GM23338 (cell line): ENCODE results near the gene PIGU. TPM values are rescaled to one million over a fixed set of nuclear protein-coding genes. Genes with fewer than 3 reads are reported as not detected.

Experiments used
- ATAC-seq: fragments of 200-7000 bp; cut with Tn5 transposase; 3 replicates; pipeline ENCODE4 v1.9.1; 2020
- DNase-seq: peaks from one replicate; pipeline ENCODE4 v3.0.0-alpha.2; 2015; ENCODE audit warnings: low spot score
- H2AFZ ChIP-seq: fragments of 200-600 bp; sonication (generic); 2 replicates; pipeline ENCODE4 v1.8.0; 2016; ENCODE audit warnings: antibody characterized with exemption, mild to moderate bottlenecking, moderate library complexity
- H3F3A ChIP-seq: fragments of 200-600 bp; sonication (generic); replicated peaks from 2 replicates; pipeline ENCODE4 v1.8.0; 2017; ENCODE audit warnings: antibody characterized with exemption, mixed run types, low read depth
- H3K27ac ChIP-seq: fragments of 200-600 bp; sonication (generic); 2 replicates; pipeline ENCODE4 v1.6.1; 2016; ENCODE audit warnings: low read depth
- H3K27me3 ChIP-seq: fragments of 200-600 bp; sonication (generic); 2 replicates; pipeline ENCODE4 v1.8.0; 2016; ENCODE audit warnings: mild to moderate bottlenecking, mixed run types, moderate library complexity; ENCODE audit not compliant: insufficient read depth
- H3K36me3 ChIP-seq: fragments of 200-600 bp; sonication (generic); 2 replicates; pipeline ENCODE4 v1.8.0; 2016; ENCODE audit warnings: mild to moderate bottlenecking; ENCODE audit not compliant: insufficient read depth
- H3K4me1 ChIP-seq: fragments of 200-600 bp; sonication (generic); 2 replicates; pipeline ENCODE4 v1.8.0; 2016; ENCODE audit warnings: mild to moderate bottlenecking, moderate library complexity; ENCODE audit not compliant: insufficient read depth
- H3K4me2 ChIP-seq: fragments of 200-600 bp; sonication (generic); 2 replicates; pipeline ENCODE4 v1.7.1; 2017; ENCODE audit warnings: mixed run types
- H3K4me3 ChIP-seq: fragments of 200-600 bp; sonication (generic); 2 replicates; pipeline ENCODE4 v1.6.1; 2016; ENCODE audit warnings: mixed run types
- H3K79me2 ChIP-seq: fragments of 200-600 bp; sonication (generic); replicated peaks from 2 replicates; pipeline ENCODE4 v1.8.0; 2017; ENCODE audit warnings: mild to moderate bottlenecking; ENCODE audit not compliant: insufficient read depth
- H3K9me2 ChIP-seq: fragments of 200-600 bp; sonication (generic); 2 replicates; pipeline ENCODE4 v1.8.0; 2017; ENCODE audit not compliant: insufficient read depth
- H4K20me1 ChIP-seq: fragments of 200-600 bp; sonication (generic); replicated peaks from 2 replicates; pipeline ENCODE4 v1.8.0; 2017; ENCODE audit warnings: mild to moderate bottlenecking; ENCODE audit not compliant: insufficient read depth
- H3K27ac Mint-ChIP-seq: 2 replicates; pipeline ENCODE4 v1.8.0; 2020; ENCODE audit warnings: inconsistent platforms, mild to moderate bottlenecking, moderate library complexity, mixed read lengths
- H3K27me3 Mint-ChIP-seq: 3 replicates; pipeline ENCODE4 v1.8.0; 2022; ENCODE audit warnings: low read depth, mild to moderate bottlenecking, moderate library complexity, mixed read lengths, inconsistent platforms; ENCODE audit not compliant: insufficient read depth, poor library complexity
- H3K36me3 Mint-ChIP-seq: 3 replicates; pipeline ENCODE4 v1.8.0; 2021; ENCODE audit warnings: low read depth, mild to moderate bottlenecking, inconsistent platforms, moderate library complexity, mixed read lengths
- H3K4me1 Mint-ChIP-seq: 3 replicates; pipeline ENCODE4 v1.8.0; 2020; ENCODE audit warnings: mild to moderate bottlenecking, inconsistent platforms, mixed read lengths
- H3K4me3 Mint-ChIP-seq: 3 replicates; pipeline ENCODE4 v1.8.0; 2021; ENCODE audit warnings: moderate library complexity, mild to moderate bottlenecking, inconsistent platforms, mixed read lengths
- H3K9me3 Mint-ChIP-seq: 3 replicates; pipeline ENCODE4 v1.8.0; 2020; ENCODE audit warnings: moderate library complexity, mild to moderate bottlenecking, inconsistent platforms, mixed read lengths
- CREB1 ChIP-seq: fragments of 250-450 bp; sonication (Bioruptor Pico); IDR thresholded peaks from 2 replicates; pipeline ENCODE4 v1.5.0; 2020; ENCODE audit warnings: low read depth, mild to moderate bottlenecking, moderate library complexity
- EZH2 ChIP-seq: fragments of 200-600 bp; sonication (generic); IDR thresholded peaks from one replicate; pipeline ENCODE4 v1.8.0; 2017; ENCODE audit warnings: antibody characterized with exemption, mild to moderate bottlenecking, low read depth; ENCODE audit not compliant: unreplicated experiment
- EZH2phosphoT487 ChIP-seq: fragments of 200-600 bp; sonication (generic); IDR thresholded peaks from one replicate; pipeline ENCODE4 v1.8.1; 2018; ENCODE audit warnings: antibody characterized with exemption; ENCODE audit not compliant: unreplicated experiment
- JUNB ChIP-seq: IDR thresholded peaks from one replicate; pipeline ENCODE4 v1.6.1; 2016; ENCODE audit warnings: antibody characterized with exemption; ENCODE audit not compliant: unreplicated experiment
- NANOG ChIP-seq: IDR thresholded peaks from 2 replicates; pipeline ENCODE4 v1.6.1; 2016; ENCODE audit warnings: antibody characterized with exemption, borderline replicate concordance
- POLR2AphosphoS5 ChIP-seq: IDR thresholded peaks from 2 replicates; pipeline ENCODE4 v1.6.1; 2016; ENCODE audit warnings: antibody characterized with exemption, low read depth
- STAT1 ChIP-seq: IDR thresholded peaks from one replicate; pipeline ENCODE4 v1.6.1; 2016; ENCODE audit warnings: antibody characterized with exemption; ENCODE audit not compliant: unreplicated experiment
- ZNF331 ChIP-seq: fragments of 250-450 bp; sonication (Bioruptor Pico); IDR thresholded peaks from 2 replicates; pipeline ENCODE4 v1.5.0; 2020; ENCODE audit warnings: low read depth, mild to moderate bottlenecking, moderate library complexity
- polyA plus RNA-seq: library from polyadenylated mRNA; unstranded; fragments of >200 nt; fragmentation: Nextera tagmentation; extraction: Ambion mirVana; gene quantifications from 2 replicates; pipeline ENCODE4 v1.2.1, GENCODE V29; 2016
- total RNA-seq: library from RNA; depleted of rRNA; stranded (reverse); fragments of >200 nt; shearing (Covaris generic); gene quantifications from 2 replicates; pipeline ENCODE4 v1.2.3, GENCODE V29; 2014
- TF ChIP-seq, protein P1 (sequence below): IDR thresholded peaks from one replicate; pipeline ENCODE4 v1.6.1; 2018; ENCODE audit warnings: antibody characterized with exemption; ENCODE audit not compliant: unreplicated experiment
- TF ChIP-seq, protein P2 (sequence below), 2 experiments: fragments of 200-600 bp in 1 of 2; sonication (generic) in 1 of 2; conservative IDR thresholded peaks; 2 replicates each; pipeline versions ENCODE4 v1.5.1 to v1.6.1; 2016 to 2017; ENCODE audit warnings: antibody characterized with exemption in 2 of 2, low read depth in 2 of 2, mild to moderate bottlenecking in 2 of 2, moderate library complexity in 1 of 2
- TF ChIP-seq, protein P3 (sequence below): fragments of 250-450 bp; sonication (Bioruptor Pico); IDR thresholded peaks from 2 replicates; pipeline ENCODE4 v1.5.0; 2020; ENCODE audit warnings: mild to moderate bottlenecking, moderate library complexity

PIGU gene
- total and polyA plus RNA-seq, 2 experiments from 2014 or later: 24.3 to 28.9 TPM

DNA sequence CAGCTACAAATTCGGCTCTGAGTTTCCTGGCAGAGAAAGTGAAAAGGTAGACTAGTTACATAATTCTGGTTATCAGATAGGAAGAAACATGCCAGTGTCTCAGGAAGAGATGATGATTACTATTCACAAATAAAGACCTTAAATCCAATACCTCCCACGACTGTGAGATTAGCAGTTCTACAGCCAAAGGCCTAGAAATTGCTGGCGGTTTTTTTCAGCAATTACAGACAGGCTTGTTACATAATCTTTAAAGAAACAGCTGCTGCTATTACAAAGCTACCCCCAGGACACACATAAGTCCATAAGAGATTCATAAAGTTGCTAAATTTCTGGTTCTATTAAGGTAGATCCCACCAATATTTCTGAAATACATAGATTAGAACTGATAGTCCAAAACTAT, 40.2 kb downstream of the PIGU start (continued):
- TF ChIP-seq, protein P1, sequence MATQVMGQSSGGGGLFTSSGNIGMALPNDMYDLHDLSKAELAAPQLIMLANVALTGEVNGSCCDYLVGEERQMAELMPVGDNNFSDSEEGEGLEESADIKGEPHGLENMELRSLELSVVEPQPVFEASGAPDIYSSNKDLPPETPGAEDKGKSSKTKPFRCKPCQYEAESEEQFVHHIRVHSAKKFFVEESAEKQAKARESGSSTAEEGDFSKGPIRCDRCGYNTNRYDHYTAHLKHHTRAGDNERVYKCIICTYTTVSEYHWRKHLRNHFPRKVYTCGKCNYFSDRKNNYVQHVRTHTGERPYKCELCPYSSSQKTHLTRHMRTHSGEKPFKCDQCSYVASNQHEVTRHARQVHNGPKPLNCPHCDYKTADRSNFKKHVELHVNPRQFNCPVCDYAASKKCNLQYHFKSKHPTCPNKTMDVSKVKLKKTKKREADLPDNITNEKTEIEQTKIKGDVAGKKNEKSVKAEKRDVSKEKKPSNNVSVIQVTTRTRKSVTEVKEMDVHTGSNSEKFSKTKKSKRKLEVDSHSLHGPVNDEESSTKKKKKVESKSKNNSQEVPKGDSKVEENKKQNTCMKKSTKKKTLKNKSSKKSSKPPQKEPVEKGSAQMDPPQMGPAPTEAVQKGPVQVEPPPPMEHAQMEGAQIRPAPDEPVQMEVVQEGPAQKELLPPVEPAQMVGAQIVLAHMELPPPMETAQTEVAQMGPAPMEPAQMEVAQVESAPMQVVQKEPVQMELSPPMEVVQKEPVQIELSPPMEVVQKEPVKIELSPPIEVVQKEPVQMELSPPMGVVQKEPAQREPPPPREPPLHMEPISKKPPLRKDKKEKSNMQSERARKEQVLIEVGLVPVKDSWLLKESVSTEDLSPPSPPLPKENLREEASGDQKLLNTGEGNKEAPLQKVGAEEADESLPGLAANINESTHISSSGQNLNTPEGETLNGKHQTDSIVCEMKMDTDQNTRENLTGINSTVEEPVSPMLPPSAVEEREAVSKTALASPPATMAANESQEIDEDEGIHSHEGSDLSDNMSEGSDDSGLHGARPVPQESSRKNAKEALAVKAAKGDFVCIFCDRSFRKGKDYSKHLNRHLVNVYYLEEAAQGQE: no peak
- TF ChIP-seq POLR2AphosphoS5 (no peak), EZH2phosphoT487 (no peak), ZNF331 (CRISPR knock-in tag) (no peak), CREB1 (CRISPR knock-in tag) (no peak), JUNB (no peak), NANOG (no peak)

DNA sequence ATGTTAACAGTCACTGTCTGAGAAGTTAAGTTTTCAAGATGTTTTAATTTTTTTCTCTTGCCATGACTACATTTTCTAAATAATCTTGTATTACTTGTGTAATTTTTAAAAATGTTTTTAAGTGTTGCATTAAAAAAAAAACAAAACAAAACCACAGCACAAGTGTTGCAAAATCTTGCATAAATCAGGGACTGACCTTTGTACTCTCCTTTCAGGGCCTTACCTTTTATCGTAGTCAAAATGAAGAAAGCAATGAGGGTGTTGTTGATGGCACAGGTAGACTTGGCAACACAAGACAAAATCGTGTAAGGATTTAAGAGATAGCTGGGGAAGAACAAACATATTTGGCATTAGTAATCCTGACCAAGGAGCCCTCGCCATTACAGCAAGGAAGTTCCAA, 42.5 kb downstream of the PIGU start:
- no peak overlapping the region for H3K4me3 Mint-ChIP-seq
- Histone ChIP-seq H3K27ac (no peak overlapping the region), H3K9me2 (no peaks in the 10 kb centered on the region), H3K4me1 (no peaks in the 10 kb centered on the region), H3K4me2 (no peak overlapping the region), H3K27me3 (no peaks in the 10 kb centered on the region), H3K4me3 (no peak overlapping the region), H3K79me2 (no peaks in the 10 kb centered on the region), H3K36me3 (no peaks in the 10 kb centered on the region; the same call in 1 of the 2 replicates), H2AFZ (no peak overlapping the region), H4K20me1 (no peaks in the 10 kb centered on the region; the same call in 1 of the 2 replicates), H3F3A (no peaks in the 10 kb centered on the region)
- no peaks in the 10 kb centered on the region for H3K27me3 Mint-ChIP-seq
- H3K4me1 Mint-ChIP-seq: no peaks in the 10 kb centered on the region
- H3K27ac Mint-ChIP-seq: no peak overlapping the region
- H3K9me3 Mint-ChIP-seq: no peaks in the 10 kb centered on the region
- H3K36me3 Mint-ChIP-seq: peaks cover 27% of the 10 kb centered on the region; the same call in 2 of the 3 replicates
- no peak for DNase-seq
- ATAC-seq: no peak
- TF ChIP-seq STAT1: no peak
- TF ChIP-seq EZH2: no peak
- TF ChIP-seq, protein P2, sequence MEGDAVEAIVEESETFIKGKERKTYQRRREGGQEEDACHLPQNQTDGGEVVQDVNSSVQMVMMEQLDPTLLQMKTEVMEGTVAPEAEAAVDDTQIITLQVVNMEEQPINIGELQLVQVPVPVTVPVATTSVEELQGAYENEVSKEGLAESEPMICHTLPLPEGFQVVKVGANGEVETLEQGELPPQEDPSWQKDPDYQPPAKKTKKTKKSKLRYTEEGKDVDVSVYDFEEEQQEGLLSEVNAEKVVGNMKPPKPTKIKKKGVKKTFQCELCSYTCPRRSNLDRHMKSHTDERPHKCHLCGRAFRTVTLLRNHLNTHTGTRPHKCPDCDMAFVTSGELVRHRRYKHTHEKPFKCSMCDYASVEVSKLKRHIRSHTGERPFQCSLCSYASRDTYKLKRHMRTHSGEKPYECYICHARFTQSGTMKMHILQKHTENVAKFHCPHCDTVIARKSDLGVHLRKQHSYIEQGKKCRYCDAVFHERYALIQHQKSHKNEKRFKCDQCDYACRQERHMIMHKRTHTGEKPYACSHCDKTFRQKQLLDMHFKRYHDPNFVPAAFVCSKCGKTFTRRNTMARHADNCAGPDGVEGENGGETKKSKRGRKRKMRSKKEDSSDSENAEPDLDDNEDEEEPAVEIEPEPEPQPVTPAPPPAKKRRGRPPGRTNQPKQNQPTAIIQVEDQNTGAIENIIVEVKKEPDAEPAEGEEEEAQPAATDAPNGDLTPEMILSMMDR (conservative IDR thresholded peaks at IDR 0.05; ENCODE audit: low read depth in 2 of 2): no peak
- no peak for TF ChIP-seq ZNF331 (CRISPR knock-in tag)
- no peak for TF ChIP-seq JUNB
- TF ChIP-seq NANOG: no peak
- TF ChIP-seq, protein P3, sequence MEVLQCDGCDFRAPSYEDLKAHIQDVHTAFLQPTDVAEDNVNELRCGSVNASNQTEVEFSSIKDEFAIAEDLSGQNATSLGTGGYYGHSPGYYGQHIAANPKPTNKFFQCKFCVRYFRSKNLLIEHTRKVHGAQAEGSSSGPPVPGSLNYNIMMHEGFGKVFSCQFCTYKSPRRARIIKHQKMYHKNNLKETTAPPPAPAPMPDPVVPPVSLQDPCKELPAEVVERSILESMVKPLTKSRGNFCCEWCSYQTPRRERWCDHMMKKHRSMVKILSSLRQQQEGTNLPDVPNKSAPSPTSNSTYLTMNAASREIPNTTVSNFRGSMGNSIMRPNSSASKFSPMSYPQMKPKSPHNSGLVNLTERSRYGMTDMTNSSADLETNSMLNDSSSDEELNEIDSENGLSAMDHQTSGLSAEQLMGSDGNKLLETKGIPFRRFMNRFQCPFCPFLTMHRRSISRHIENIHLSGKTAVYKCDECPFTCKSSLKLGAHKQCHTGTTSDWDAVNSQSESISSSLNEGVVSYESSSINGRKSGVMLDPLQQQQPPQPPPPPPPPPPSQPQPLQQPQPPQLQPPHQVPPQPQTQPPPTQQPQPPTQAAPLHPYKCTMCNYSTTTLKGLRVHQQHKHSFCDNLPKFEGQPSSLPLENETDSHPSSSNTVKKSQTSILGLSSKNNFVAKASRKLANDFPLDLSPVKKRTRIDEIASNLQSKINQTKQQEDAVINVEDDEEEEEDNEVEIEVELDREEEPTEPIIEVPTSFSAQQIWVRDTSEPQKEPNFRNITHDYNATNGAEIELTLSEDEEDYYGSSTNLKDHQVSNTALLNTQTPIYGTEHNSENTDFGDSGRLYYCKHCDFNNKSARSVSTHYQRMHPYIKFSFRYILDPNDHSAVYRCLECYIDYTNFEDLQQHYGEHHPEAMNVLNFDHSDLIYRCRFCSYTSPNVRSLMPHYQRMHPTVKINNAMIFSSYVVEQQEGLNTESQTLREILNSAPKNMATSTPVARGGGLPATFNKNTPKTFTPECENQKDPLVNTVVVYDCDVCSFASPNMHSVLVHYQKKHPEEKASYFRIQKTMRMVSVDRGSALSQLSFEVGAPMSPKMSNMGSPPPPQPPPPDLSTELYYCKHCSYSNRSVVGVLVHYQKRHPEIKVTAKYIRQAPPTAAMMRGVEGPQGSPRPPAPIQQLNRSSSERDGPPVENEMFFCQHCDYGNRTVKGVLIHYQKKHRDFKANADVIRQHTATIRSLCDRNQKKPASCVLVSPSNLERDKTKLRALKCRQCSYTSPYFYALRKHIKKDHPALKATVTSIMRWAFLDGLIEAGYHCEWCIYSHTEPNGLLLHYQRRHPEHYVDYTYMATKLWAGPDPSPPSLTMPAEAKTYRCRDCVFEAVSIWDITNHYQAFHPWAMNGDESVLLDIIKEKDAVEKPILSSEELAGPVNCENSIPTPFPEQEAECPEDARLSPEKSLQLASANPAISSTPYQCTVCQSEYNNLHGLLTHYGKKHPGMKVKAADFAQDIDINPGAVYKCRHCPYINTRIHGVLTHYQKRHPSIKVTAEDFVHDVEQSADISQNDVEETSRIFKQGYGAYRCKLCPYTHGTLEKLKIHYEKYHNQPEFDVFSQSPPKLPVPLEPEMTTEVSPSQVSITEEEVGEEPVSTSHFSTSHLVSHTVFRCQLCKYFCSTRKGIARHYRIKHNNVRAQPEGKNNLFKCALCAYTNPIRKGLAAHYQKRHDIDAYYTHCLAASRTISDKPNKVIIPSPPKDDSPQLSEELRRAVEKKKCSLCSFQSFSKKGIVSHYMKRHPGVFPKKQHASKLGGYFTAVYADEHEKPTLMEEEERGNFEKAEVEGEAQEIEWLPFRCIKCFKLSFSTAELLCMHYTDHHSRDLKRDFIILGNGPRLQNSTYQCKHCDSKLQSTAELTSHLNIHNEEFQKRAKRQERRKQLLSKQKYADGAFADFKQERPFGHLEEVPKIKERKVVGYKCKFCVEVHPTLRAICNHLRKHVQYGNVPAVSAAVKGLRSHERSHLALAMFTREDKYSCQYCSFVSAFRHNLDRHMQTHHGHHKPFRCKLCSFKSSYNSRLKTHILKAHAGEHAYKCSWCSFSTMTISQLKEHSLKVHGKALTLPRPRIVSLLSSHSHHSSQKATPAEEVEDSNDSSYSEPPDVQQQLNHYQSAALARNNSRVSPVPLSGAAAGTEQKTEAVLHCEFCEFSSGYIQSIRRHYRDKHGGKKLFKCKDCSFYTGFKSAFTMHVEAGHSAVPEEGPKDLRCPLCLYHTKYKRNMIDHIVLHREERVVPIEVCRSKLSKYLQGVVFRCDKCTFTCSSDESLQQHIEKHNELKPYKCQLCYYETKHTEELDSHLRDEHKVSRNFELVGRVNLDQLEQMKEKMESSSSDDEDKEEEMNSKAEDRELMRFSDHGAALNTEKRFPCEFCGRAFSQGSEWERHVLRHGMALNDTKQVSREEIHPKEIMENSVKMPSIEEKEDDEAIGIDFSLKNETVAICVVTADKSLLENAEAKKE (CRISPR knock-in tag): no peak
- no peak for TF ChIP-seq CREB1 (CRISPR knock-in tag)
- no peak for TF ChIP-seq POLR2AphosphoS5
